IMR-90 (cell line): ENCODE measurements around the gene CDON. TPM values are rescaled to one million over a fixed set of nuclear protein-coding genes. Genes with fewer than 3 reads are reported as not detected.

Source experiments
- ATAC-seq: fragments of 200-7000 bp; cut with Tn5 transposase; 2 replicates; pipeline ENCODE4 v1.9.1; 2020; ENCODE audit warnings: low read depth, mild to moderate bottlenecking, moderate library complexity
- BruUV-seq: library from RNA; stranded (reverse); fragments of 400-500 nt; replicated peaks from 2 replicates; lab custom pipeline; 2021; lab: Mats Ljungman, UMichigan
- CTCF ChIA-PET: fragments of 300-600 bp; formaldehyde crosslinking; extraction: SDS; loops from one replicate; lab custom pipeline; 2021; ENCODE audit warnings: antibody characterized with exemption; lab: Yijun Ruan, JAX
- POLR2A ChIA-PET: fragments of 300-600 bp; sonication (Branson Sonifier 250); formaldehyde crosslinking; loops from one replicate; lab custom pipeline; 2022; ENCODE audit warnings: antibody characterized with exemption; ENCODE audit not compliant: unreplicated experiment; lab: Charles Lee
- DNase-seq: peaks from one replicate; pipeline ENCODE4 v3.0.0; 2013
- H2AFZ ChIP-seq: replicated peaks from 2 replicates; pipeline ENCODE3; 2013; ENCODE audit warnings: low read length, mild to moderate bottlenecking; ENCODE audit not compliant: poor library complexity
- H2AK5ac ChIP-seq: 2 replicates; pipeline ENCODE4 v1.6.1; 2013; ENCODE audit warnings: low read depth, low read length, inconsistent platforms
- H2AK9ac ChIP-seq: replicated peaks from 2 replicates; pipeline ENCODE3; 2013; ENCODE audit warnings: mild to moderate bottlenecking, low read depth, low read length, moderate library complexity; ENCODE audit not compliant: poor library complexity
- H2BK120ac ChIP-seq: 2 replicates; pipeline ENCODE4 v1.6.1; 2013; ENCODE audit warnings: low read depth, low read length, inconsistent platforms
- H2BK15ac ChIP-seq: 3 replicates; pipeline ENCODE4 v1.6.1; 2013; ENCODE audit warnings: low read depth, low read length, inconsistent platforms
- H2BK20ac ChIP-seq: 2 replicates; pipeline ENCODE4 v1.6.1; 2013; ENCODE audit warnings: low read depth, mild to moderate bottlenecking, inconsistent platforms, low read length, moderate library complexity
- H2BK5ac ChIP-seq: 2 replicates; pipeline ENCODE4 v1.6.1; 2013; ENCODE audit warnings: mild to moderate bottlenecking, low read depth, low read length, inconsistent platforms; ENCODE audit not compliant: poor library complexity, severe bottlenecking
- H3K14ac ChIP-seq: replicated peaks from 2 replicates; pipeline ENCODE4 v1.6.1; 2013; ENCODE audit warnings: low read depth, low read length, inconsistent platforms
- H3K18ac ChIP-seq: 2 replicates; pipeline ENCODE4 v1.6.1; 2013; ENCODE audit warnings: low read depth, low read length, control low read depth
- H3K23ac ChIP-seq: 2 replicates; pipeline ENCODE4 v1.6.1; 2013; ENCODE audit warnings: low read depth, low read length, inconsistent platforms
- H3K27ac ChIP-seq: 2 replicates; pipeline ENCODE4 v1.5.1; 2013; ENCODE audit warnings: mild to moderate bottlenecking, control low read depth, low read length; ENCODE audit not compliant: insufficient read depth
- H3K27me3 ChIP-seq: 2 replicates; pipeline ENCODE4 v1.6.1; 2013; ENCODE audit warnings: low read length; ENCODE audit not compliant: control insufficient read depth, insufficient read depth
- H3K36me3 ChIP-seq: 2 replicates; pipeline ENCODE4 v1.6.1; 2013; ENCODE audit warnings: low read length, mixed read lengths; ENCODE audit not compliant: control insufficient read depth, insufficient read depth
- H3K4ac ChIP-seq: 2 replicates; pipeline ENCODE4 v1.6.1; 2013; ENCODE audit warnings: low read depth, low read length, inconsistent platforms
- H3K4me1 ChIP-seq: 2 replicates; pipeline ENCODE4 v1.6.1; 2013; ENCODE audit warnings: low read length, mixed read lengths; ENCODE audit not compliant: control insufficient read depth, insufficient read depth
- H3K4me2 ChIP-seq: 2 replicates; pipeline ENCODE4 v1.6.1; 2013; ENCODE audit warnings: low read depth, mild to moderate bottlenecking, control low read depth, low read length, moderate library complexity
- H3K4me3 ChIP-seq: 2 replicates; pipeline ENCODE4 v1.5.1; 2013; ENCODE audit warnings: low read depth, mild to moderate bottlenecking, control low read depth, low read length, moderate library complexity; ENCODE audit not compliant: insufficient read depth
- H3K56ac ChIP-seq: 2 replicates; pipeline ENCODE4 v1.6.1; 2013; ENCODE audit warnings: low read length, inconsistent platforms; ENCODE audit not compliant: insufficient read depth; ENCODE audit errors: extremely low read depth
- H3K79me1 ChIP-seq, 2 experiments: 2 replicates each; pipeline ENCODE4 v1.6.1; 2013; ENCODE audit warnings: low read length in 2 of 2, inconsistent platforms in 1 of 2, low read depth in 1 of 2
- H3K9ac ChIP-seq: 2 replicates; pipeline ENCODE4 v1.6.1; 2013; ENCODE audit warnings: low read depth, low read length, control low read depth
- H3K9me1 ChIP-seq: 2 replicates; pipeline ENCODE4 v1.6.1; 2013; ENCODE audit warnings: low read length, inconsistent platforms; ENCODE audit not compliant: insufficient read depth
- H3K9me3 ChIP-seq: 2 replicates; pipeline ENCODE4 v1.6.1; 2013; ENCODE audit warnings: low read length; ENCODE audit not compliant: control insufficient read depth, insufficient read depth
- H4K20me1 ChIP-seq: 2 replicates; pipeline ENCODE4 v1.6.1; 2013; ENCODE audit warnings: low read length, inconsistent platforms; ENCODE audit not compliant: insufficient read depth
- H4K5ac ChIP-seq: 2 replicates; pipeline ENCODE4 v1.6.1; 2013; ENCODE audit warnings: mild to moderate bottlenecking, low read depth, low read length, control low read depth
- H4K8ac ChIP-seq, 2 experiments: 2 replicates each; pipeline ENCODE4 v1.6.1; 2013; ENCODE audit warnings: low read depth in 2 of 2, low read length in 2 of 2, control low read depth in 1 of 2, inconsistent platforms in 1 of 2
- H4K91ac ChIP-seq: 2 replicates; pipeline ENCODE4 v1.6.1; 2013; ENCODE audit warnings: low read depth, low read length, inconsistent platforms; ENCODE audit not compliant: insufficient read depth
- RFX5 ChIP-seq: IDR thresholded peaks from 2 replicates; pipeline ENCODE4 v1.8.0; 2012; ENCODE audit warnings: low read depth, mild to moderate bottlenecking, low read length, moderate library complexity
- WGBS, 2 experiments: methylation state at CpG; one replicate each; pipeline versions ENCODE4 v1.1.5 to v1.1.7; 2013; ENCODE audit warnings: missing lambda C conversion rate in 2 of 2; ENCODE audit not compliant: insufficient read length in 1 of 2; ENCODE audit errors: extremely low coverage in 2 of 2; 5-methylcytosine and 5-hydroxymethylcytosine counted together
- dilution Hi-C: fragments of 300-500 bp; cut with HindIII; formaldehyde crosslinking; loops from one replicate; pipeline ENCODE4 v1.14.3; 2018; ENCODE audit warnings: low sequenced_read_pairs; ENCODE audit not compliant: unreplicated experiment
- in situ Hi-C: fragments of 300-500 bp; cut with MboI; formaldehyde crosslinking; loops from 3 replicates; pipeline ENCODE4 v1.14.3; 2019; ENCODE audit warnings: low sequenced_read_pairs, inconsistent platforms, mixed read lengths
- intact Hi-C: fragments of 100-400 bp; cut with micrococcal nuclease; formaldehyde crosslinking; loops from 2 replicates; pipeline ENCODE4 v1.10.0; 2022
- polyA plus RNA-seq, 3 experiments: library from polyadenylated mRNA; depleted of rRNA; stranded (reverse); fragments of >200 nt; gene quantifications; 2 replicates each; pipeline ENCODE4 v1.2.3, GENCODE V29; 2012; ENCODE audit warnings: low replicate concordance in 1 of 3
- total RNA-seq: library from RNA; depleted of rRNA; stranded (reverse); fragments of >200 nt; gene quantifications from 2 replicates; pipeline ENCODE4 v1.2.3, GENCODE V29; 2012

Gene CDON
- total and polyA plus RNA-seq, 2 of the 4 experiments (the other 2 are of a cell fraction): 1.2 to 3.8 TPM

GRCh38 chr11:126025822-126026221 is 36.8 kb downstream of the CDON start:
- no peak for ATAC-seq
- Histone ChIP-seq H3K56ac (no peak overlapping the region), H2AK9ac (no peak overlapping the region), H3K4me3 (no peak overlapping the region), H3K23ac (no peak overlapping the region), H3K9ac (no peak overlapping the region), H3K4ac (no peak overlapping the region), H3K79me1 (no peaks in the 10 kb centered on the region), H4K5ac (no peak overlapping the region), H3K36me3 (no peaks in the 10 kb centered on the region), H2BK15ac (no peak overlapping the region), H3K4me1 (no peaks in the 10 kb centered on the region), H3K9me3 (no peaks in the 10 kb centered on the region), H3K27ac (no peak overlapping the region), H2BK20ac (no peak overlapping the region), H2BK120ac (no peak overlapping the region), H2AK5ac (no peak overlapping the region), H4K8ac (no peak overlapping the region), H2AFZ (no peak overlapping the region), H4K20me1 (no peaks in the 10 kb centered on the region), H3K27me3 (peaks cover 4% of the 10 kb centered on the region), H3K14ac (no peak overlapping the region), H3K18ac (no peak overlapping the region), H2BK5ac (no peak overlapping the region), H3K9me1 (no peaks in the 10 kb centered on the region), H4K91ac (no peak overlapping the region), H3K4me2 (no peak overlapping the region)
- dilution Hi-C loops: no loop called here
- in situ Hi-C loops: no loop called here
- CTCF ChIA-PET: no interaction called here
- intact Hi-C loops: no loop called here
- TF ChIP-seq RFX5: no peak
- no CpG with 5 or more reads among the region's 1 CpG for WGBS, 2 experiments
- no TSS peak for BruUV-seq
- POLR2A ChIA-PET: no interaction called here
- DNase-seq: no peak
